Measurements from ENCODE around the gene RBM5. TPM values are rescaled to one million over a fixed set of nuclear protein-coding genes. Genes with fewer than 3 reads are reported as not detected.

RBM5 gene
- total RNA-seq, 1 experiment from 2014 or later = 126 TPM

DNA sequence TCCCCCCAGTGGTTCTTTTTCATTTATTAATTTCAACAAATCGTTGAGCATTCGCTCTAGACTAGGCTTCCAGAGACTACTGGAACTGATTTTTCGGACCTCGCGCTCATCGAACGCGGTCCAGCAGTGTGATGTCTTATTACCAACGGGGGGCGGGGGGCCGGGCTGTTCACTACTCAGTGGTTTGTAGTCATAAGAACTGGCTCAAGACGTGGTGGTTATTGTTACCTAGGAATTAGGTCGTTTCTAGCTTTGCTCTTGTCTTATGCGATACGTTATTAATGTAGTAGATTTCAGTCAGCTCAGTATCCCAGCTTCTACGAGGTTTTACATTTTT is 858 bp downstream of the RBM5 start:
- no peak for DNase-seq
- peak overlapping the region; percentile 95 for H3K27ac Mint-ChIP-seq (ENCODE audit: unreplicated experiment)
- TF ChIP-seq, protein P1, sequence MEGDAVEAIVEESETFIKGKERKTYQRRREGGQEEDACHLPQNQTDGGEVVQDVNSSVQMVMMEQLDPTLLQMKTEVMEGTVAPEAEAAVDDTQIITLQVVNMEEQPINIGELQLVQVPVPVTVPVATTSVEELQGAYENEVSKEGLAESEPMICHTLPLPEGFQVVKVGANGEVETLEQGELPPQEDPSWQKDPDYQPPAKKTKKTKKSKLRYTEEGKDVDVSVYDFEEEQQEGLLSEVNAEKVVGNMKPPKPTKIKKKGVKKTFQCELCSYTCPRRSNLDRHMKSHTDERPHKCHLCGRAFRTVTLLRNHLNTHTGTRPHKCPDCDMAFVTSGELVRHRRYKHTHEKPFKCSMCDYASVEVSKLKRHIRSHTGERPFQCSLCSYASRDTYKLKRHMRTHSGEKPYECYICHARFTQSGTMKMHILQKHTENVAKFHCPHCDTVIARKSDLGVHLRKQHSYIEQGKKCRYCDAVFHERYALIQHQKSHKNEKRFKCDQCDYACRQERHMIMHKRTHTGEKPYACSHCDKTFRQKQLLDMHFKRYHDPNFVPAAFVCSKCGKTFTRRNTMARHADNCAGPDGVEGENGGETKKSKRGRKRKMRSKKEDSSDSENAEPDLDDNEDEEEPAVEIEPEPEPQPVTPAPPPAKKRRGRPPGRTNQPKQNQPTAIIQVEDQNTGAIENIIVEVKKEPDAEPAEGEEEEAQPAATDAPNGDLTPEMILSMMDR (IDR thresholded peaks at IDR 0.05; ENCODE audit: unreplicated experiment) = no peak
- no TSS peak for BruUV-seq (replicated peaks)
- CTCF ChIA-PET = interaction anchor here (0.7 kb wide), 2 partner anchors 141 to 183 kb away, joined by 3 to 4 read pairs; no protein-coding TSS in a partner anchor
- peaks cover 10% of the 10 kb centered on the region for H3K4me1 Mint-ChIP-seq (ENCODE audit: low read depth, unreplicated experiment)
- H3K9me3 Mint-ChIP-seq (ENCODE audit: low read depth, unreplicated experiment) = no peaks in the 10 kb centered on the region
- H3K4me3 Mint-ChIP-seq (ENCODE audit: low read depth, unreplicated experiment) = peak overlapping the region; percentile 90
- no peaks in the 10 kb centered on the region for H3K27me3 Mint-ChIP-seq (ENCODE audit: unreplicated experiment)
- intact Hi-C loops (cut with micrococcal nuclease; ENCODE audit: unreplicated experiment) = no loop called here
- H3K36me3 Mint-ChIP-seq (ENCODE audit: insufficient read depth, unreplicated experiment) = peaks cover 51% of the 10 kb centered on the region

- Mint-ChIP-seq H3K4me1 (ENCODE audit: low read depth, unreplicated experiment) (peaks cover 10% of the 10 kb centered on the region), H3K27ac (ENCODE audit: unreplicated experiment) (no peak overlapping the region), H3K9me3 (ENCODE audit: low read depth, unreplicated experiment) (no peaks in the 10 kb centered on the region), H3K36me3 (ENCODE audit: insufficient read depth, unreplicated experiment) (peaks cover 63% of the 10 kb centered on the region), H3K4me3 (ENCODE audit: low read depth, unreplicated experiment) (peak overlapping the region; percentile 90), H3K27me3 (ENCODE audit: unreplicated experiment) (no peaks in the 10 kb centered on the region)
- TF ChIP-seq, protein P1 (IDR thresholded peaks at IDR 0.05; ENCODE audit: unreplicated experiment) = no peak
- CTCF ChIA-PET = no interaction called here
- BruUV-seq (replicated peaks) = no TSS peak
- intact Hi-C loops (cut with micrococcal nuclease; ENCODE audit: unreplicated experiment) = no loop called here
- no peak for DNase-seq
Measured at GRCh38 chr3:50090984-50091383, 2.3 kb downstream of the RBM5 start.

DNA sequence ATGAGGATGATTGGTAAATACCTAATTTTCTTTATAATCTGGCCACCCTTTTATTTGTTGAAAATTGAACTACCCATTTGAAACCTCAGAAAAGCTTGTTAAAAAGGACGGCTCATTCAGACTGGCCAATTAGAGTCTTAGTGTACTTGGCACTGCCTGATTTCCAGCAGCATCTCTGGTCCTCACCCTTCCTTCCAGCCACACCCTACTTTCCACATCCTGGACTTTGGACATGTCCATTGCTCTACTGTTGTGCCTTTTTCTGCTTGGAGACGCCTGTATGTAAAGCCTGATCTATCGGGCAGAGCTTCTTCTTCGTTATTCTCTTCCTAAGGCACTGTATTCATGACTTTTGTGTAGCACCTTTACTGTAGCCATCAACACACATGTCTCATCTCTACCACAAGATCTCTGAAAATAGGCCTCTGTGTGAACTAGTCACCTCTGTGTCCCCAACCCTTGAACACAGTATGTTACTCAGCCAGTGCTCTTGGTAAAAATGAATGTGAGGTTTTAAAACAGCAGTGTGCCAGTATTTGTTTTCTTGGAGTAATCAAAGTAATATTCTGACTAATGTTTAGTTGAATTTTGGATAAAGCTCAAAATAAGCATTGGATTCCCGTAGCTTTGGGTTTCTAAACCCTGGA is 6.8 kb downstream of the RBM5 start:
- Mint-ChIP-seq H3K4me3 (ENCODE audit: low read depth, unreplicated experiment) (no peak overlapping the region), H3K27ac (ENCODE audit: unreplicated experiment) (no peak overlapping the region), H3K36me3 (ENCODE audit: insufficient read depth, unreplicated experiment) (peaks cover 80% of the 10 kb centered on the region), H3K9me3 (ENCODE audit: low read depth, unreplicated experiment) (no peaks in the 10 kb centered on the region), H3K4me1 (ENCODE audit: low read depth, unreplicated experiment) (peaks cover 6% of the 10 kb centered on the region), H3K27me3 (ENCODE audit: unreplicated experiment) (no peaks in the 10 kb centered on the region)
- CTCF ChIA-PET = no interaction called here
- no peak for DNase-seq
- intact Hi-C loops (cut with micrococcal nuclease; ENCODE audit: unreplicated experiment) = no loop called here
- TF ChIP-seq, protein P1 (IDR thresholded peaks at IDR 0.05; ENCODE audit: unreplicated experiment) = no peak
- BruUV-seq (replicated peaks) = no TSS peak

GRCh38 chr3:50100386-50100785 is 11.7 kb downstream of the RBM5 start:
- peaks cover 70% of the 10 kb centered on the region for H3K36me3 Mint-ChIP-seq (ENCODE audit: insufficient read depth, unreplicated experiment)
- intact Hi-C loops (cut with micrococcal nuclease; ENCODE audit: unreplicated experiment) = no loop called here
- no peaks in the 10 kb centered on the region for H3K9me3 Mint-ChIP-seq (ENCODE audit: low read depth, unreplicated experiment)
- CTCF ChIA-PET = no interaction called here
- no peak overlapping the region for H3K4me3 Mint-ChIP-seq (ENCODE audit: low read depth, unreplicated experiment)
- TF ChIP-seq, protein P1 (IDR thresholded peaks at IDR 0.05; ENCODE audit: unreplicated experiment) = no peak
- no peaks in the 10 kb centered on the region for H3K4me1 Mint-ChIP-seq (ENCODE audit: low read depth, unreplicated experiment)
- BruUV-seq (replicated peaks) = no TSS peak
- no peak overlapping the region for H3K27ac Mint-ChIP-seq (ENCODE audit: unreplicated experiment)
- H3K27me3 Mint-ChIP-seq (ENCODE audit: unreplicated experiment) = no peaks in the 10 kb centered on the region
- DNase-seq = no peak
